Endothelial cell of umbilical vein (primary cell): Measurements from ENCODE around the gene MEF2A.

ENCODE experiments used
- CTCF ChIP-seq, 2 donors: IDR thresholded peaks; 1 replicate in 1 of 2; 2 replicates in 1 of 2; pipeline ENCODE4 v1.5.1; 2011; ENCODE audit warnings: low read length in 2 of 2, mild to moderate bottlenecking in 2 of 2, moderate library complexity in 2 of 2, control low read depth in 1 of 2, inconsistent platforms in 1 of 2, low read depth in 1 of 2; ENCODE audit not compliant: insufficient read depth in 1 of 2; ENCODE audit errors: extremely low read depth in 1 of 2
- EZH2 ChIP-seq: IDR thresholded peaks from 2 replicates; pipeline ENCODE4 v1.6.1; 2012; ENCODE audit warnings: borderline replicate concordance, low read depth, mild to moderate bottlenecking, moderate library complexity, low read length, inconsistent platforms; ENCODE audit not compliant: severe bottlenecking
- POLR2A ChIP-seq: IDR thresholded peaks from 2 replicates; pipeline ENCODE4 v1.6.1; 2012; ENCODE audit warnings: low read depth, mild to moderate bottlenecking, control low read depth, low read length
- TF ChIP-seq, protein P1 (sequence below): IDR thresholded peaks from 2 replicates; pipeline ENCODE4 v1.6.1; 2011; ENCODE audit not compliant: insufficient read depth, insufficient read length

- TF ChIP-seq CTCF (IDR thresholded peaks at IDR 0.05; ENCODE audit: extremely low read depth in 1 of 2, insufficient read depth in 1 of 2, low read depth in 1 of 2, low read length in 2 of 2) (no peak), EZH2 (no peak), POLR2A (no peak)
- TF ChIP-seq, protein P1, sequence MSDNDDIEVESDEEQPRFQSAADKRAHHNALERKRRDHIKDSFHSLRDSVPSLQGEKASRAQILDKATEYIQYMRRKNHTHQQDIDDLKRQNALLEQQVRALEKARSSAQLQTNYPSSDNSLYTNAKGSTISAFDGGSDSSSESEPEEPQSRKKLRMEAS, result no peak
These were observed 810 bp upstream of the MEF2A start for GRCh38 chr15:99565049-99565298.
